Peyer's patch (tissue), 4 donors: ENCODE measurements around the gene ABCC6.

ENCODE experiments used
- POLR2A ChIP-seq, 2 donors: fragments of 450-650 bp; IDR thresholded peaks; one replicate each; pipeline ENCODE4 v1.5.1; 2017; ENCODE audit warnings: antibody characterized with exemption in 2 of 2, mild to moderate bottlenecking in 2 of 2, moderate library complexity in 2 of 2
- TF ChIP-seq, protein P1 (sequence below), 6 experiments: fragments of 450-650 bp in 4 of 6; fragments of 200-600 bp in 2 of 6; sonication (generic) in 1 of 6; IDR thresholded peaks; one replicate each; pipeline ENCODE4 v1.5.1; 2017 to 2019; ENCODE audit warnings: antibody characterized with exemption in 6 of 6, mild to moderate bottlenecking in 3 of 6, moderate library complexity in 1 of 6

GRCh38 chr16:16149710-16150116 is 73.6 kb downstream of the ABCC6 start:
- TF ChIP-seq, protein P1, sequence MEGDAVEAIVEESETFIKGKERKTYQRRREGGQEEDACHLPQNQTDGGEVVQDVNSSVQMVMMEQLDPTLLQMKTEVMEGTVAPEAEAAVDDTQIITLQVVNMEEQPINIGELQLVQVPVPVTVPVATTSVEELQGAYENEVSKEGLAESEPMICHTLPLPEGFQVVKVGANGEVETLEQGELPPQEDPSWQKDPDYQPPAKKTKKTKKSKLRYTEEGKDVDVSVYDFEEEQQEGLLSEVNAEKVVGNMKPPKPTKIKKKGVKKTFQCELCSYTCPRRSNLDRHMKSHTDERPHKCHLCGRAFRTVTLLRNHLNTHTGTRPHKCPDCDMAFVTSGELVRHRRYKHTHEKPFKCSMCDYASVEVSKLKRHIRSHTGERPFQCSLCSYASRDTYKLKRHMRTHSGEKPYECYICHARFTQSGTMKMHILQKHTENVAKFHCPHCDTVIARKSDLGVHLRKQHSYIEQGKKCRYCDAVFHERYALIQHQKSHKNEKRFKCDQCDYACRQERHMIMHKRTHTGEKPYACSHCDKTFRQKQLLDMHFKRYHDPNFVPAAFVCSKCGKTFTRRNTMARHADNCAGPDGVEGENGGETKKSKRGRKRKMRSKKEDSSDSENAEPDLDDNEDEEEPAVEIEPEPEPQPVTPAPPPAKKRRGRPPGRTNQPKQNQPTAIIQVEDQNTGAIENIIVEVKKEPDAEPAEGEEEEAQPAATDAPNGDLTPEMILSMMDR (IDR thresholded peaks at IDR 0.05): no peak
- TF ChIP-seq POLR2A (IDR thresholded peaks at IDR 0.05): no peak
